H9 (cell line): ENCODE data around the gene TIAM1. TPM values are rescaled to one million over a fixed set of nuclear protein-coding genes. Genes with fewer than 3 reads are reported as not detected.

ENCODE experiments used
- DNase-seq: peaks from one replicate; pipeline ENCODE4 v3.0.0-alpha.2; 2017
- H2AFZ ChIP-seq: one replicate; pipeline ENCODE4 v1.6.1; 2013; ENCODE audit warnings: mild to moderate bottlenecking, low read length, control low read depth, moderate library complexity
- H2AK5ac ChIP-seq: 2 replicates; pipeline ENCODE4 v1.6.1; 2013; ENCODE audit warnings: low read length, control low read depth, mixed read lengths; ENCODE audit not compliant: insufficient read length
- H2BK120ac ChIP-seq: one replicate; pipeline ENCODE4 v1.6.1; 2013; ENCODE audit warnings: low read depth, mild to moderate bottlenecking, low read length, control low read depth, inconsistent platforms; ENCODE audit not compliant: poor library complexity, severe bottlenecking
- H2BK12ac ChIP-seq: 2 replicates; pipeline ENCODE4 v1.6.1; 2013; ENCODE audit warnings: low read length, control low read depth, mixed read lengths, low read depth; ENCODE audit not compliant: insufficient read length
- H2BK15ac ChIP-seq: 2 replicates; pipeline ENCODE4 v1.6.1; 2013; ENCODE audit warnings: low read depth, low read length, control low read depth
- H2BK20ac ChIP-seq: one replicate; pipeline ENCODE4 v1.6.1; 2013; ENCODE audit warnings: low read depth, mild to moderate bottlenecking, low read length, control low read depth, inconsistent platforms; ENCODE audit not compliant: poor library complexity, severe bottlenecking
- H2BK5ac ChIP-seq: 2 replicates; pipeline ENCODE4 v1.6.1; 2013; ENCODE audit warnings: low read length, control low read depth, mixed read lengths; ENCODE audit not compliant: insufficient read length
- H3K14ac ChIP-seq: 2 replicates; pipeline ENCODE4 v1.6.1; 2013; ENCODE audit warnings: low read length, control low read depth; ENCODE audit not compliant: insufficient read depth
- H3K18ac ChIP-seq: 2 replicates; pipeline ENCODE4 v1.6.1; 2013; ENCODE audit warnings: low read depth, mild to moderate bottlenecking, mixed read lengths, low read length, control low read depth; ENCODE audit not compliant: insufficient read length
- H3K23ac ChIP-seq: 2 replicates; pipeline ENCODE4 v1.6.1; 2013; ENCODE audit warnings: low read length, control low read depth, mixed read lengths, low read depth; ENCODE audit not compliant: insufficient read length
- H3K23me2 ChIP-seq: 2 replicates; pipeline ENCODE4 v1.6.1; 2013; ENCODE audit warnings: low read depth, mild to moderate bottlenecking, mixed read lengths, low read length, control low read depth; ENCODE audit not compliant: insufficient read length, poor library complexity, severe bottlenecking
- H3K27ac ChIP-seq: 2 replicates; pipeline ENCODE4 v1.5.1; 2013; ENCODE audit warnings: low read length, control low read depth, mixed read lengths, low read depth; ENCODE audit not compliant: insufficient read length
- H3K27me3 ChIP-seq: 2 replicates; pipeline ENCODE4 v1.6.1; 2013; ENCODE audit warnings: low read length, control low read depth, inconsistent platforms; ENCODE audit not compliant: insufficient read depth
- H3K4ac ChIP-seq: 2 replicates; pipeline ENCODE4 v1.6.1; 2013; ENCODE audit warnings: low read depth, mild to moderate bottlenecking, control low read depth, inconsistent platforms, low read length, moderate library complexity
- H3K4me1 ChIP-seq: 2 replicates; pipeline ENCODE4 v1.6.1; 2013; ENCODE audit warnings: low read length, control low read depth, inconsistent platforms; ENCODE audit not compliant: insufficient read depth
- H3K4me2 ChIP-seq: 2 replicates; pipeline ENCODE4 v1.6.1; 2013; ENCODE audit warnings: low read length, control low read depth, mixed read lengths; ENCODE audit not compliant: insufficient read length, insufficient read depth
- H3K56ac ChIP-seq: 2 replicates; pipeline ENCODE4 v1.6.1; 2013; ENCODE audit warnings: low read depth, mild to moderate bottlenecking, mixed read lengths, low read length, control low read depth; ENCODE audit not compliant: insufficient read length
- H3K79me1 ChIP-seq: 2 replicates; pipeline ENCODE4 v1.6.1; 2013; ENCODE audit warnings: low read depth, mild to moderate bottlenecking, moderate library complexity, low read length, control low read depth, inconsistent platforms; ENCODE audit not compliant: insufficient read depth, poor library complexity, severe bottlenecking
- H3K79me2 ChIP-seq: 2 replicates; pipeline ENCODE4 v1.6.1; 2013; ENCODE audit warnings: low read length, control low read depth, inconsistent platforms; ENCODE audit not compliant: insufficient read depth
- H3K9ac ChIP-seq: 2 replicates; pipeline ENCODE4 v1.6.1; 2013; ENCODE audit warnings: low read length, control low read depth, mixed read lengths; ENCODE audit not compliant: insufficient read length; ENCODE audit errors: extremely low read depth
- H3K9me3 ChIP-seq: one replicate; pipeline ENCODE4 v1.6.1; 2013; ENCODE audit warnings: low read depth, low read length, inconsistent platforms; ENCODE audit not compliant: control insufficient read depth
- H3T11ph ChIP-seq: one replicate; pipeline ENCODE4 v1.6.1; 2013; ENCODE audit warnings: mild to moderate bottlenecking, low read length, control low read depth, inconsistent platforms
- H4K20me1 ChIP-seq: one replicate; pipeline ENCODE4 v1.6.1; 2013; ENCODE audit not compliant: control insufficient read depth, insufficient read length, insufficient read depth
- H4K5ac ChIP-seq: 2 replicates; pipeline ENCODE4 v1.6.1; 2013; ENCODE audit warnings: low read depth, mild to moderate bottlenecking, mixed read lengths, low read length, control low read depth; ENCODE audit not compliant: insufficient read length
- H4K8ac ChIP-seq: replicated peaks from 2 replicates; pipeline ENCODE4 v1.6.1; 2013; ENCODE audit warnings: low read length, control low read depth, mixed read lengths, low read depth; ENCODE audit not compliant: insufficient read length
- H4K91ac ChIP-seq: 2 replicates; pipeline ENCODE4 v1.6.1; 2013; ENCODE audit warnings: low read depth, mild to moderate bottlenecking, moderate library complexity, mixed read lengths, low read length, control low read depth; ENCODE audit not compliant: insufficient read length
- H3K27ac Mint-ChIP-seq, 3 experiments: 2 replicates in 2 of 3; 3 replicates in 1 of 3; pipeline ENCODE4 v1.8.0; 2020 to 2021; ENCODE audit warnings: mixed read lengths in 3 of 3, mild to moderate bottlenecking in 1 of 3, moderate library complexity in 1 of 3
- H3K27me3 Mint-ChIP-seq: 2 replicates; pipeline ENCODE4 v1.8.0; 2021; ENCODE audit warnings: low read depth, mild to moderate bottlenecking, moderate library complexity, mixed read lengths
- H3K36me3 Mint-ChIP-seq, 3 experiments: 2 replicates in 2 of 3; 3 replicates in 1 of 3; pipeline ENCODE4 v1.8.0; 2020 to 2021; ENCODE audit warnings: low read depth in 3 of 3, mixed read lengths in 3 of 3; ENCODE audit not compliant: insufficient read depth in 1 of 3
- H3K4me1 Mint-ChIP-seq, 2 experiments: 2 replicates each; pipeline ENCODE4 v1.8.0; 2020; ENCODE audit warnings: mixed read lengths in 2 of 2
- H3K4me3 Mint-ChIP-seq, 2 experiments: 2 replicates in 1 of 2; 3 replicates in 1 of 2; pipeline ENCODE4 v1.8.0; 2020 to 2021; ENCODE audit warnings: mild to moderate bottlenecking in 2 of 2, mixed read lengths in 2 of 2, moderate library complexity in 1 of 2
- H3K9me3 Mint-ChIP-seq, 2 experiments: 2 replicates in 1 of 2; 3 replicates in 1 of 2; pipeline ENCODE4 v1.8.0; 2020; ENCODE audit warnings: mild to moderate bottlenecking in 2 of 2, mixed read lengths in 2 of 2, moderate library complexity in 1 of 2
- WGBS: extraction: QIAGEN DNeasy Blood & Tissue Kit; methylation state at CpG from one replicate; pipeline ENCODE4 v1.1.7; 2013; ENCODE audit warnings: missing lambda C conversion rate, low lambda C conversion rate, mixed read lengths; ENCODE audit not compliant: insufficient read length; ENCODE audit errors: extremely low coverage; 5-methylcytosine and 5-hydroxymethylcytosine counted together
- total RNA-seq: library from RNA; stranded (reverse); gene quantifications from 2 replicates; pipeline ENCODE4 v1.2.1, GENCODE V29; 2021
- TF ChIP-seq, protein P1 (sequence below): fragments of 200-600 bp; sonication (generic); conservative IDR thresholded peaks from 3 replicates; pipeline ENCODE4 v1.8.0; 2021; ENCODE audit warnings: antibody characterized with exemption, mild to moderate bottlenecking

Gene TIAM1
- total RNA-seq, 1 experiment from 2014 or later: 23.1 TPM

GRCh38 chr21:31190516-31190915, 153.5 kb downstream of the TIAM1 start:
- no peak overlapping the region for H2BK15ac ChIP-seq
- H3K56ac ChIP-seq: no peak overlapping the region
- WGBS: no CpG with 5 or more reads among the region's 5 CpGs
- H2AFZ ChIP-seq: no peak overlapping the region
- Mint-ChIP-seq H3K27me3 (no peaks in the 10 kb centered on the region), H3K27ac (0 out of 7 replicates have a peak overlapping the region, but pooled peaks of 1 of the 3 experiments have one; percentile 21), H3K9me3 (no peaks in the 10 kb centered on the region), H3K4me1 (peaks cover 34 to 35% of the 10 kb centered on the region in 2 experiments), H3K36me3 (peaks cover 0 to 7% (median 0%) of the 10 kb centered on the region in 3 experiments; a peak in 4 of 7 replicates), H3K4me3 (no peak overlapping the region)
- TF ChIP-seq, protein P1, sequence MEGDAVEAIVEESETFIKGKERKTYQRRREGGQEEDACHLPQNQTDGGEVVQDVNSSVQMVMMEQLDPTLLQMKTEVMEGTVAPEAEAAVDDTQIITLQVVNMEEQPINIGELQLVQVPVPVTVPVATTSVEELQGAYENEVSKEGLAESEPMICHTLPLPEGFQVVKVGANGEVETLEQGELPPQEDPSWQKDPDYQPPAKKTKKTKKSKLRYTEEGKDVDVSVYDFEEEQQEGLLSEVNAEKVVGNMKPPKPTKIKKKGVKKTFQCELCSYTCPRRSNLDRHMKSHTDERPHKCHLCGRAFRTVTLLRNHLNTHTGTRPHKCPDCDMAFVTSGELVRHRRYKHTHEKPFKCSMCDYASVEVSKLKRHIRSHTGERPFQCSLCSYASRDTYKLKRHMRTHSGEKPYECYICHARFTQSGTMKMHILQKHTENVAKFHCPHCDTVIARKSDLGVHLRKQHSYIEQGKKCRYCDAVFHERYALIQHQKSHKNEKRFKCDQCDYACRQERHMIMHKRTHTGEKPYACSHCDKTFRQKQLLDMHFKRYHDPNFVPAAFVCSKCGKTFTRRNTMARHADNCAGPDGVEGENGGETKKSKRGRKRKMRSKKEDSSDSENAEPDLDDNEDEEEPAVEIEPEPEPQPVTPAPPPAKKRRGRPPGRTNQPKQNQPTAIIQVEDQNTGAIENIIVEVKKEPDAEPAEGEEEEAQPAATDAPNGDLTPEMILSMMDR: no peak
- no peak overlapping the region for H2BK12ac ChIP-seq
- no peak overlapping the region for H2BK120ac ChIP-seq
- no peak overlapping the region for H4K91ac ChIP-seq
- no peaks in the 10 kb centered on the region for H3K79me1 ChIP-seq
- no peak overlapping the region for H3K14ac ChIP-seq
- H3K18ac ChIP-seq: no peak overlapping the region
- H3K4me2 ChIP-seq: no peak overlapping the region
- no peak overlapping the region for H3K9ac ChIP-seq
- no peak overlapping the region for H3K4ac ChIP-seq
- H4K8ac ChIP-seq: no peak overlapping the region
- H3T11ph ChIP-seq: no peak overlapping the region
- H3K23ac ChIP-seq: no peak overlapping the region
- no peaks in the 10 kb centered on the region for H3K27me3 ChIP-seq
- no peak overlapping the region for H2BK5ac ChIP-seq
- H3K79me2 ChIP-seq: no peaks in the 10 kb centered on the region
- H2BK20ac ChIP-seq: no peak overlapping the region
- no peaks in the 10 kb centered on the region for H3K23me2 ChIP-seq
- H4K20me1 ChIP-seq: no peaks in the 10 kb centered on the region
- no peak overlapping the region for H2AK5ac ChIP-seq
- H4K5ac ChIP-seq: no peak overlapping the region
- no peak overlapping the region for H3K27ac ChIP-seq
- DNase-seq: no peak
- peaks cover 8% of the 10 kb centered on the region; the same call in 1 of the 2 replicates for H3K4me1 ChIP-seq
- H3K9me3 ChIP-seq: no peaks in the 10 kb centered on the region
